Measurements from ENCODE around the gene RNASET2. TPM values are rescaled to one million over a fixed set of nuclear protein-coding genes. Genes with fewer than 3 reads are reported as not detected.

The RNASET2 gene
- total RNA-seq, 1 donor from 2014 or later = 22.0 TPM

GRCh38 chr6:167000759-167001158, 44.4 kb upstream of the RNASET2 start:
- Histone ChIP-seq H3K79me2 (ENCODE audit: insufficient read depth, low read length) (peaks cover 61% of the 10 kb centered on the region), H3K9me3 (ENCODE audit: insufficient read depth, low read depth, low read length) (no peaks in the 10 kb centered on the region), H3K27me3 (ENCODE audit: insufficient read depth, low read length) (no peaks in the 10 kb centered on the region), H4K20me1 (ENCODE audit: insufficient read depth, low read length) (peaks cover 20% of the 10 kb centered on the region), H3K4me3 (ENCODE audit: insufficient read depth, low read depth, low read length) (no peak overlapping the region), H3K4me2 (ENCODE audit: low read length) (peak overlapping the region; percentile 90), H3K4me1 (ENCODE audit: insufficient read depth, low read length) (no peaks in the 10 kb centered on the region), H3K27ac (ENCODE audit: low read depth, low read length) (no peak overlapping the region), H3K9ac (ENCODE audit: low read length) (peak overlapping the region; percentile 87), H2AFZ (ENCODE audit: low read depth, low read length) (no peak overlapping the region), H3K36me3 (ENCODE audit: insufficient read depth, low read length) (peaks cover 1% of the 10 kb centered on the region)
- Mint-ChIP-seq H3K27ac (ENCODE audit: unreplicated experiment) (no peak overlapping the region), H3K36me3 (ENCODE audit: low read depth, unreplicated experiment) (peaks cover 2% of the 10 kb centered on the region), H3K27me3 (ENCODE audit: low read depth, unreplicated experiment) (no peaks in the 10 kb centered on the region), H3K4me1 (ENCODE audit: low read depth, unreplicated experiment) (peaks cover 12% of the 10 kb centered on the region), H3K9me3 (ENCODE audit: unreplicated experiment) (no peaks in the 10 kb centered on the region), H3K4me3 (ENCODE audit: unreplicated experiment) (peak overlapping the region; percentile 92)
- DNase-seq (ENCODE audit: low read depth) (no peak), FAIRE-seq (no peak)
- TF ChIP-seq EZH2 (IDR thresholded peaks at IDR 0.05; ENCODE audit: insufficient read depth, low read length) (no peak), CTCF (IDR thresholded peaks at IDR 0.05; ENCODE audit: insufficient read depth, low read depth, low read length) (no peak)

- DNase-seq (ENCODE audit: low read depth) (no peak), FAIRE-seq (no peak)
- H3K27ac ChIP-seq (ENCODE audit: low read depth, low read length) = peak overlapping the region; percentile 62
Observed at GRCh38 chr6:166999884-167000253, 43.5 kb upstream of the RNASET2 start.

More at GRCh38 chr6:166999884-167000253, 43.5 kb upstream of the RNASET2 start:
- TF ChIP-seq CTCF (IDR thresholded peaks at IDR 0.05; ENCODE audit: insufficient read depth, low read depth, low read length) (no peak), EZH2 (IDR thresholded peaks at IDR 0.05; ENCODE audit: insufficient read depth, low read length) (no peak)
- H3K27me3 ChIP-seq (ENCODE audit: insufficient read depth, low read length) = no peaks in the 10 kb centered on the region
- peak overlapping the region; percentile 99 for H2AFZ ChIP-seq (ENCODE audit: low read depth, low read length)
- Mint-ChIP-seq H3K4me3 (ENCODE audit: unreplicated experiment) (peak overlapping the region; percentile 92), H3K27me3 (ENCODE audit: low read depth, unreplicated experiment) (no peaks in the 10 kb centered on the region), H3K9me3 (ENCODE audit: unreplicated experiment) (no peaks in the 10 kb centered on the region), H3K4me1 (ENCODE audit: low read depth, unreplicated experiment) (peaks cover 12% of the 10 kb centered on the region), H3K36me3 (ENCODE audit: low read depth, unreplicated experiment) (no peaks in the 10 kb centered on the region), H3K27ac (ENCODE audit: unreplicated experiment) (no peak overlapping the region)
- peak overlapping the region; percentile 87 for H3K9ac ChIP-seq (ENCODE audit: low read length)
- H3K9me3 ChIP-seq (ENCODE audit: insufficient read depth, low read depth, low read length) = no peaks in the 10 kb centered on the region
- peaks cover 16% of the 10 kb centered on the region for H4K20me1 ChIP-seq (ENCODE audit: insufficient read depth, low read length)
- peak overlapping the region; percentile 90 for H3K4me2 ChIP-seq (ENCODE audit: low read length)
- H3K4me3 ChIP-seq (ENCODE audit: insufficient read depth, low read depth, low read length) = peak overlapping the region; percentile 85
- peaks cover 68% of the 10 kb centered on the region for H3K79me2 ChIP-seq (ENCODE audit: insufficient read depth, low read length)
- no peaks in the 10 kb centered on the region for H3K4me1 ChIP-seq (ENCODE audit: insufficient read depth, low read length)
- H3K36me3 ChIP-seq (ENCODE audit: insufficient read depth, low read length) = no peaks in the 10 kb centered on the region

Measured in astrocyte (in vitro differentiated cells and primary cell).